ENCODE data around the gene SHISA8.

- TF ChIP-seq, protein P1, sequence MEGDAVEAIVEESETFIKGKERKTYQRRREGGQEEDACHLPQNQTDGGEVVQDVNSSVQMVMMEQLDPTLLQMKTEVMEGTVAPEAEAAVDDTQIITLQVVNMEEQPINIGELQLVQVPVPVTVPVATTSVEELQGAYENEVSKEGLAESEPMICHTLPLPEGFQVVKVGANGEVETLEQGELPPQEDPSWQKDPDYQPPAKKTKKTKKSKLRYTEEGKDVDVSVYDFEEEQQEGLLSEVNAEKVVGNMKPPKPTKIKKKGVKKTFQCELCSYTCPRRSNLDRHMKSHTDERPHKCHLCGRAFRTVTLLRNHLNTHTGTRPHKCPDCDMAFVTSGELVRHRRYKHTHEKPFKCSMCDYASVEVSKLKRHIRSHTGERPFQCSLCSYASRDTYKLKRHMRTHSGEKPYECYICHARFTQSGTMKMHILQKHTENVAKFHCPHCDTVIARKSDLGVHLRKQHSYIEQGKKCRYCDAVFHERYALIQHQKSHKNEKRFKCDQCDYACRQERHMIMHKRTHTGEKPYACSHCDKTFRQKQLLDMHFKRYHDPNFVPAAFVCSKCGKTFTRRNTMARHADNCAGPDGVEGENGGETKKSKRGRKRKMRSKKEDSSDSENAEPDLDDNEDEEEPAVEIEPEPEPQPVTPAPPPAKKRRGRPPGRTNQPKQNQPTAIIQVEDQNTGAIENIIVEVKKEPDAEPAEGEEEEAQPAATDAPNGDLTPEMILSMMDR (IDR thresholded peaks at IDR 0.05): no peak
- TF ChIP-seq POLR2A (IDR thresholded peaks at IDR 0.05): no peak
Measured at GRCh38 chr22:41902932-41903421, 11.9 kb downstream of the SHISA8 start.
